HepG2 (cell line): ENCODE measurements around the gene IL1RAP. TPM values are rescaled to one million over a fixed set of nuclear protein-coding genes. Genes with fewer than 3 reads are reported as not detected.

Source experiments
- ARID5B ChIP-seq: IDR thresholded peaks from 2 replicates; pipeline ENCODE4 v1.4.0; 2020; ENCODE audit warnings: mild to moderate bottlenecking, missing genetic modification reagents
- BCL6 ChIP-seq: IDR thresholded peaks from 2 replicates; pipeline ENCODE4 v1.6.1; 2016; ENCODE audit warnings: missing genetic modification reagents, missing compliant biosample characterization
- ELF3 ChIP-seq: IDR thresholded peaks from 2 replicates; pipeline ENCODE4 v1.6.1; 2016; ENCODE audit warnings: missing genetic modification reagents, missing compliant biosample characterization
- ELF4 ChIP-seq: sonication (generic); formaldehyde crosslinking; IDR thresholded peaks from 2 replicates; pipeline ENCODE4 v1.5.0; 2020; ENCODE audit warnings: missing genetic modification reagents, mild to moderate bottlenecking, moderate library complexity, borderline replicate concordance
- EZH2 ChIP-seq: conservative IDR thresholded peaks from 2 replicates; pipeline ENCODE4 v1.6.1; 2012; ENCODE audit warnings: mild to moderate bottlenecking, low read depth, low read length, moderate library complexity
- FIP1L1 ChIP-seq: fragments of 200-400 bp; formaldehyde crosslinking; IDR thresholded peaks from 2 replicates; pipeline ENCODE4 v1.6.1; 2018; ENCODE audit warnings: low read depth, mild to moderate bottlenecking, low read length, moderate library complexity, borderline replicate concordance; ENCODE audit not compliant: insufficient read depth
- FOXP4 ChIP-seq: sonication (generic); formaldehyde crosslinking; IDR thresholded peaks from 2 replicates; pipeline ENCODE4 v1.4.0; 2020; ENCODE audit warnings: missing genetic modification reagents
- GABPA ChIP-seq, 2 experiments: IDR thresholded peaks; 2 replicates each; pipeline ENCODE4 v1.6.1; 2011 to 2016; ENCODE audit warnings: low read depth in 2 of 2, low read length in 1 of 2, missing biosample characterization in 1 of 2, missing genetic modification characterization in 1 of 2
- ISL2 ChIP-seq: sonication (generic); formaldehyde crosslinking; IDR thresholded peaks from 2 replicates; pipeline ENCODE4 v1.5.0; 2020; ENCODE audit warnings: missing genetic modification reagents
- KLF16 ChIP-seq, 2 experiments: sonication (generic) in 1 of 2; formaldehyde crosslinking in 1 of 2; IDR thresholded peaks; 2 replicates each; pipeline versions ENCODE4 v1.6.1 to v1.8.0; 2016 to 2023; ENCODE audit warnings: missing genetic modification reagents in 2 of 2, missing compliant biosample characterization in 1 of 2
- MED1 ChIP-seq: sonication (generic); formaldehyde crosslinking; IDR thresholded peaks from 2 replicates; pipeline ENCODE4 v1.4.0; 2020; ENCODE audit warnings: missing genetic modification reagents
- MIER2 ChIP-seq: IDR thresholded peaks from 2 replicates; pipeline ENCODE4 v1.6.1; 2016; ENCODE audit warnings: missing biosample characterization, missing genetic modification reagents
- NFIC ChIP-seq: IDR thresholded peaks from 2 replicates; pipeline ENCODE4 v1.6.1; 2012; ENCODE audit warnings: mild to moderate bottlenecking, low read length, inconsistent platforms
- NRL ChIP-seq: sonication (generic); formaldehyde crosslinking; IDR thresholded peaks from 2 replicates; pipeline ENCODE4 v1.5.0; 2020; ENCODE audit warnings: missing genetic modification reagents, mild to moderate bottlenecking, moderate library complexity, borderline replicate concordance
- POGZ ChIP-seq: sonication (generic); formaldehyde crosslinking; IDR thresholded peaks from 2 replicates; pipeline ENCODE4 v1.4.0; 2020; ENCODE audit warnings: mild to moderate bottlenecking, missing genetic modification reagents
- RXRA ChIP-seq: sonication (generic); formaldehyde crosslinking; IDR thresholded peaks from 2 replicates; pipeline ENCODE4 v1.5.1; 2020; ENCODE audit warnings: missing genetic modification reagents
- SMAD9 ChIP-seq: sonication (generic); formaldehyde crosslinking; IDR thresholded peaks from 2 replicates; pipeline ENCODE4 v1.5.1; 2020; ENCODE audit warnings: mild to moderate bottlenecking, missing genetic modification reagents
- TBX2 ChIP-seq: sonication (generic); formaldehyde crosslinking; IDR thresholded peaks from 2 replicates; pipeline ENCODE4 v1.5.0; 2020; ENCODE audit warnings: missing genetic modification reagents, mild to moderate bottlenecking, borderline replicate concordance
- ZBTB25 ChIP-seq: IDR thresholded peaks from 2 replicates; pipeline ENCODE4 v1.6.1; 2018; ENCODE audit warnings: missing genetic modification reagents
- ZIK1 ChIP-seq: sonication (generic); formaldehyde crosslinking; IDR thresholded peaks from 2 replicates; pipeline ENCODE4 v1.5.0; 2020; ENCODE audit warnings: mild to moderate bottlenecking, low read depth, missing genetic modification reagents, borderline replicate concordance
- ZNF234 ChIP-seq: sonication (generic); formaldehyde crosslinking; conservative IDR thresholded peaks from 2 replicates; pipeline ENCODE4 v1.5.1; 2020; ENCODE audit warnings: mild to moderate bottlenecking, missing genetic modification reagents
- ZNF282 ChIP-seq: fragments of 450-650 bp; IDR thresholded peaks from 2 replicates; pipeline ENCODE4 v1.6.1; 2018; ENCODE audit not compliant: partially characterized antibody
- ZNF382 ChIP-seq: sonication (generic); formaldehyde crosslinking; IDR thresholded peaks from 2 replicates; pipeline ENCODE4 v1.5.0; 2020; ENCODE audit warnings: missing genetic modification reagents, mild to moderate bottlenecking, borderline replicate concordance
- ZNF383 ChIP-seq: sonication (generic); formaldehyde crosslinking; IDR thresholded peaks from 2 replicates; pipeline ENCODE4 v1.4.0; 2020; ENCODE audit warnings: missing genetic modification reagents, mild to moderate bottlenecking, borderline replicate concordance
- ZNF75D ChIP-seq: sonication (generic); formaldehyde crosslinking; IDR thresholded peaks from 2 replicates; pipeline ENCODE4 v1.8.1; 2023; ENCODE audit warnings: missing genetic modification reagents, mild to moderate bottlenecking, borderline replicate concordance
- polyA plus RNA-seq, 8 experiments: library from polyadenylated mRNA; depleted of rRNA in 3 of 8; stranded (reverse) in 7 of 8; unstranded in 1 of 8; fragments of >200 nt; fragmentation: Illumina TruSeq in 4 of 8; extraction: Trizol in 4 of 8; gene quantifications; 2 replicates each; pipeline versions ENCODE4 v1.2.1 to v1.2.3, GENCODE V29; 2011 to 2016; ENCODE audit warnings: low read depth in 4 of 8, missing spikeins in 1 of 8, mixed read lengths in 1 of 8; ENCODE audit not compliant: insufficient read depth in 1 of 8
- total RNA-seq, 5 experiments: library from RNA; depleted of rRNA; stranded (reverse); fragments of >200 nt; fragmentation: Illumina TruSeq; extraction: Trizol; gene quantifications; 2 replicates each; pipeline ENCODE4 v1.2.3, GENCODE V29; 2016; ENCODE audit warnings: low read depth in 1 of 5

The IL1RAP gene
- total and polyA plus RNA-seq, 2 of the 13 experiments (the other 11 are each of a cell fraction or from before 2014, with no cell fraction given) = 18.3 to 54.9 TPM

- peak; percentile 59; the same call in 1 of the 2 replicates for TF ChIP-seq ARID5B (CRISPR knock-in tag)
- no peak for TF ChIP-seq MIER2
- no peak for TF ChIP-seq FIP1L1
- no peak for TF ChIP-seq ISL2 (CRISPR knock-in tag)
- TF ChIP-seq ZBTB25 (CRISPR knock-in tag) = no peak
- 0 out of 2 replicates have a peak, but pooled peaks have one; percentile 12 for TF ChIP-seq NFIC
- no peak for TF ChIP-seq ELF4 (CRISPR knock-in tag)
- TF ChIP-seq EZH2 = no peak
- no peak for TF ChIP-seq ELF3 (CRISPR knock-in tag)
- TF ChIP-seq ZNF234 (CRISPR knock-in tag) = no peak
- no peak for TF ChIP-seq ZNF383
- TF ChIP-seq FOXP4 = 0 out of 2 replicates have a peak, but pooled peaks have one; percentile 15
- TF ChIP-seq SMAD9 (CRISPR knock-in tag) = no peak
- 0 out of 4 replicates have a peak, but pooled peaks of 1 of the 2 experiments have one; percentile 27 for TF ChIP-seq KLF16 (CRISPR knock-in tag; IDR thresholded peaks at IDR 0.05)
- TF ChIP-seq RXRA (CRISPR knock-in tag) = no peak
- no peak for TF ChIP-seq GABPA (IDR thresholded peaks at IDR 0.05; ENCODE audit: low read depth, low read length)
- TF ChIP-seq GABPA (CRISPR knock-in tag; IDR thresholded peaks at IDR 0.05; ENCODE audit: low read depth) = no peak
- no peak for TF ChIP-seq ZIK1 (CRISPR knock-in tag)
- TF ChIP-seq ZNF282 = no peak
- TF ChIP-seq TBX2 (CRISPR knock-in tag) = peak; percentile 80
- TF ChIP-seq NRL (CRISPR knock-in tag) = no peak
- TF ChIP-seq POGZ (CRISPR knock-in tag) = peak; percentile 64
- no peak for TF ChIP-seq ZNF382 (CRISPR knock-in tag)
- peak; percentile 90 for TF ChIP-seq BCL6
- peak; percentile 49; the same call in 1 of the 2 replicates for TF ChIP-seq MED1 (CRISPR knock-in tag)
- no peak for TF ChIP-seq ZNF75D (CRISPR knock-in tag)
Observed at GRCh38 chr3:190580417-190580816, 66.5 kb downstream of the IL1RAP start (continued).
